ENCODE results near the gene CDH4.

The CDH4 gene

DNA sequence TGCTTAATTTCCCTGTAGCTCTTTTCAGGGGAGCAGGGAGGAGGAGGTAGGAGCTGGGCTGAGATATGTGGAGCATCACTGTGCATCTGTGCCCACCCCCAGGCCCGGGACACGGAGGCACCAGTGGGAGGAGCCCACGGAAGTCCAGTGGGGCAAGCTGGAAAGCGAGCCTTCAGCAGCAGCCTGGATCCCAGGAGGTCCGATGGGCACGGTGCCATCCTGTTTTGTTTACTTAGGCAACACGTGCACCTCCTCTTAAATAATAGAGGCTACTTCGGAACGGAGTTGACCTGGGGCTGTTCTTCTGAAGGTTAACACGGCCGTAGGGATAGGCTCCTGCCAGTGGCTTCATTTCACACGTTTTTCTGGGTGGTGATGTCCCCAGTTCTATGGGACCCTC lies 51.6 kb downstream of the CDH4 start:
- no peak for DNase-seq

DNA sequence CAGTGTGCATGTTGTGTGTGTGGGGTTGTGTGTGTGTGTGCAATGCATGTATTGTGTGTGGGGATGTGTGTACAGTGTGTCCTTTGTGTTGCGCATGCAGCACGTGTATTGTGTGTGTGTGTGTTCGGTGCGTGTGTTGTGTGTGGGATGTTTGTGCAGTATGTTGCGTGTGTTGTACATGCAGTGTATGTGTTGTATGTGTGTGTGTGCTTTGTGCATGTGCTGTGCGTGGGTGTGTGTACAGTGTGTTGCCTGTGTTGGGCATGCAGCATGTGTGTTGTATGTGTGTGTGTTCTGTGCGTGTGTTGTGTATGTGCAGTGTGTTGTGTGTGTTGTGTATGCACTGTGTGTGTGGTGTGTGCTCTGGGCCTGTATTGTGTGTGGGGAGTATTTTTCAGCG lies 52.7 kb downstream of the CDH4 start:
- no peak for DNase-seq

DNA sequence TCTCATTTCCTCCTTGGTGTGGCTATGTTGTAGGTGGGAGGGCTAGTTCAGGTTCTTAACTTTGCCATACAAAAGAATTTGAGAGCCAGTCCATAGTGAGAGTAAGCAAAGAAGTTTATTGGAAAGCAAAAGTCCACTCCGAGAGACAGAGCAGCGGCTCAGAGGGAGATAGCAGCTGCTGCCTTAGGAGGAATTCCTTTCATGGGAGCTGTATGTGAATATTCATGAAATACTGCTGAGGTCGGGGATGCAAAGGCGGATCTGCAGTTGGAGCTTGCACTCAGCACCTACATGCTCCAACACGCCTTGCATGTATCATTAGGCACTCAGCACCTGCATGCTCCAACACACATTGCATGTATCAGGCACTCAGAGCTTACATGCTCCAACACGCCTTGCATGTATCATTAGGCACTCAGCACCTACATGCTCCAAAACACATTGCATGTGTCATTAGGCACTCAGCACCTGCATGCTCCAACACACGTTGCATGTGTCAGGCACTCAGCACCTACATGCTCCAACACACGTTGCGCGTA lies 54.9 kb downstream of the CDH4 start:
- DNase-seq = no peak

DNA sequence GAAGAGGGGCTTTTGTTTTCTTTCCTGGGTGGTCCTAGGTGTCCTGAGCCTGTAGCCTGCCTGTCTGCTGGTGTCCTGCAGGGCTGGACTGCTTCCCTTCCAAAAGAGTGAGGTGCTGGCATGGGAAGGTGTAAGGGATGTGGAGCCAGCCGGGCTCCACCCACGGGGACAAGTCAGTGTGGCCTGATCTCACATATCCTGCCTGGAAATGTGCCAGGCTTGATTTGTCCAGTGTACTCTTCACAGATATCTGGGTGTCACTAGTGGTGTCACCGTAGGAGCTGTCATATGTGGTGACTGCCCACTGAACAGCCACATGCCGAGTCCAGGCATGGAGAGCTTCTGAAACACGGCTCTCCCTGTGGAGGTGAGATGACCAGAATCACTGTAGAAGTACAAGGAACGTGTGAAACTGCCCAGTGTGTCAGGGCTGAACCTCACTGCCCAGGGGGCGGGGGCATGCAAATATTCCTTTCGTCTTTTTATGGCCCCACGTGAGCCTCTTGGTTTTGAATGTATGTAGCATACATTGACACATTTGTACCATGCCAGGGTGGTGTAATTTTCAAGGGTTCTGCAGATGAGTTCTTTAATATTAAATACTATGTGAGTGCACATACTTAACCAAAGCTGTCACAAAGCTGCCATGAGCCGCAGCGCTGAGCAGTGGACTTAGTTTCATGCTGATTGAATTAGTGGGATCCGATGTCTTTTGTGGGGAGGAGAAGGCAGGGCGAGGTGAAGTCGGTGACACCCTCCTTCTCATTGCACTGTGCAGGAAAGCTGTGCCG lies 55.8 kb downstream of the CDH4 start:
- DNase-seq = no peak

DNA sequence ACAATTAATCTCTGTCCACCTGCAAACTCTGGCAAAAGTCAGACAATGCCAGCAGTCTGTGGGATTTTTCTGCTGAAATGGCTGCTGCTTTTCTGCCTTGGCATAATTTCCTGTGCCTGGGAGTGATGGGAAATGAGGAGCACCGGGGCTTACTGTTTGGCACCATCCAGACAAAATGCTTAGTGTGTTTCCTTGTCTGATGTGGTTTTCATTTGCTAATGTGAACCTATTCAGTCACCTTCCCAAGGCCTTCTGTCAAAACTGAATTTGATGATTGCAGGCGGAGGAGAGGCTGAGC lies 56.4 kb downstream of the CDH4 start:
- no peak for DNase-seq

DNA sequence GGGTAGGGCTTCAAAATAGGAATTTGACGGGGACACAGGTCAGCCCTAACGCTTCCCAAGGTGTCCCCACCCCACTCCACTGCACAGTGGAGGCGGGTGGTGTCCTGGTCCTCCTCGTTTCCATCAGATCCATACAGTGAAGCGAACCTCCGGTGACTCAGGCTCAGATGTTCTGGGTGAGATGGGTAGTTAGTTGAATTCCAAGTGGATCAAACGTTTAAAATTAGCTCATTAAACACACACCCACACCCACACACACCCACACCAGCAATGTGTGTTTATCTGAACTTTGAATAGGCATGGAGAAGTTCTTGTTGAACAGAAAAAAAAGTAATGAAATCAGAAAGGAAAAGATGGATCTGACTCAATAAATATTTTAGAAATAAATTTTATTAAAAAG lies 58.9 kb downstream of the CDH4 start:
- no peak for DNase-seq

DNA sequence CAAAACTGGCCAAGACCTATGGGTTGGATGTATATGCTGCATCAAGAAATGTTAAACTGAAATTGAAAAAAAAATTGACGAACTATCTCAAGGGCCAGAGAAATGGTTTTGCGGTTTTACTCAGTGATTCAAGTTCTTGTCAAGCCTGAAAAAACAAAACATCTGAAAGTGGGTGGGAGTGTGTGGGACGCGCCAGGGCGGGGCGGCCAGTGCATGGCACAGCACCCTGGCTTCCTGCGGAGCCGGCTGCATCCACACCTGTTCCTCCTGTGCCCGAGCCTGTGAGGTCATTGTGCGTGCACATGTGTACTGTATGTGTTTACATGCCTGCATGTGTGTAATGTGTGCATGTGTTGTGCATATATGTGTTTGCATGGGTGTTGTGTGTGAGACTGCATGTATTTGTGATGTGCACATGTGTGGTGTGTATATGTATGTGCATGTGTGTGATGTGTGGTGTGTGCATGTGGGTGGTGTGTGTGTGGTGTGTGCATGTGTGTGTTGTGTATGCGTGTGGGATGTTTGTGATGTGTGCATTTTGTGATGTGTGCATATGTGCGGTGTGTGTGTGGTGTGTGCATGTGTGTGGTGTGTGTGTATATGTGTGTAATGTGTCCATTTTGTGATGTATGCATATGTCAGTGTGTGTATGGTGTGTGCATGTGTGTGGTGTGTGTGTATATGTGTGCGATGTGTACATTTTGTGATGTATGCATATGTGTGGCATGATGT lies 59.8 kb downstream of the CDH4 start:
- DNase-seq = no peak

DNA sequence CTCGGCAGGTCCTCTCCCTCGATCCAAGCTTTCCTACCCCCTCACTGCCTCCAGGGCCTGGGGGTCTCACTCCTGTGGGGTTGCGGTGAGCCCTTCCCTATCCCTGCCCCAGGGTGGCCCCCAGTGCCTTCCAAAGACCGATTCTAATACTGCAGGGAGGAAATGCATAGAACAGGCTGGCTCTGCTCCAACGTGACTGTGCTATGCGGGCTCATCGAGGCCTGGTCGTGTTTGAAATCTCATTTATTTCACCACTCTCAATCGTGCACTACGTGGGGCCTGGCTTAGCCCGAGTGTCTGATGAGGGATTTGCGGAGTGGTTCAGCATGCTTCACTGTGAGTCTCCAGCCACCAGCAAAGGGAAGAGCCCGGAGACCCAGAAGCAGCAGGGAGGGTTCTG lies 60.9 kb downstream of the CDH4 start:
- no peak for DNase-seq

DNA sequence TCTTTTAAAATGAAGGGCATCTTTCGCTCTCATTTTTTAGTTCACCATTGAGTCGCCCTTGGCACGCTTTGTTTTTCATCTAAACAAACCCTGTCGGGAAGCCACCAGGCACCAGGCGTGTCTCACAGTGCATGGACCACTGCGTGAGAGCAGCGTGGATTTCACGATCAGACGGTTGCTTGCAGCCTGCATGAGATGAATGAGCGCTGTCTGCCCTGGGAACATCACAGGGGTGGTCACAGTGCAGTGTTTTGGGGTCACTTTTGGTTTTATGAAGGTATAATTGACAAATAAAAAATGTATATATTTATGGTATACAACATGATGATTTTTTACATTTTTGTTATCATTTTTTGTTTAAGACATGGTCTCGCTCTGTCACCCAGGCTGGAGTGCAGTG lies 61.3 kb downstream of the CDH4 start:
- no peak for DNase-seq

DNA sequence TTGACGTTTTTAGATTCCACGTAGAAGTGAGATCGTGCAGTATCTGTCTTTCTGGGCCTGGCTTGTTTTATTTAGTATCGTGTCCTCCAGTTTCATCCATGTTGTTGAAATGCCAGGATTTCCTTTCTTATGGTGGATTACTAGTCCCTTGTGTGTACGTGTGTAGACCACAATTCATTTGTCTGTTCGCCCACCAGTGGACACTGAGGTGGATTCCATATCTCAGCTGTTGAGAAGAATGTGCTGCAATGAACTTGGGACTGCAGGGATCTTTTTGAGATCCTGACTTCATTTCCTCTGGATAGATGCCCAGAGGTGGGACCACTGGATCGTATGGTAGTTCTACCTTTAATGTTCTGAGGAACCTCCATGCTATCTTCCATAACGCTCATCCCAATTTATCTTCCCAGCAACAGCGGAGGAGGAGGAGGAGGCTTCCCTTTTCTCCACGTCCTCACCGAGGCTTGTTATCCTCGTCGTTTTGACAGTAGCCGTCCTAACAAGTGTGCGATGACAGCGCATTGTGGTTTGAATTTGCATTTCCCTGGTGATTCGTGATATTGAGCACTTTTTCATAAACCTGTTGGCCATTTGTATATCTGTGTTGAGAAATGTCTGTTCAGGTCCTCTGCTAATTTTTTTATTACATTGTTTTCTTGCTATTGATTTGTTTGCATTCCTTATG lies 62.4 kb downstream of the CDH4 start:
- DNase-seq = no peak

DNA sequence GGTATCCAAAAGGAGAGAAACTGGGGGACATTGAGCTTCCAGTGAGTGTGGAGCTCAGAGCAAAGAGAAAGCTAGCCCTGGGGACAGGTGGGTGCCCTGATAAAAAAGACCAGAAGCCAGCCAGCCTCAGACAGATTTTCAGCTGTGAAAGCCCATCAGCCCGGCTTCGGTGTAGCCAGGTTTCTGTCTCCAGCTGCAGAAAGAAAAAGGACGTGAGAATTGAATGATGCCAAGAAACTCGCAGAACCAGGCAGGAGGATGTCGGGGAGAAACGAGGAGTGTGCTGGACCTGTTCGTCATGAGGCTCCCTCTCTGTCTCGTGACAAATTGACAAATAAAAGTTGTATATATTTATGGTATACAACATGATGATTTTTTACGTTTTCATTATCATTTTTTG lies 63.3 kb downstream of the CDH4 start:
- DNase-seq = no peak

DNA sequence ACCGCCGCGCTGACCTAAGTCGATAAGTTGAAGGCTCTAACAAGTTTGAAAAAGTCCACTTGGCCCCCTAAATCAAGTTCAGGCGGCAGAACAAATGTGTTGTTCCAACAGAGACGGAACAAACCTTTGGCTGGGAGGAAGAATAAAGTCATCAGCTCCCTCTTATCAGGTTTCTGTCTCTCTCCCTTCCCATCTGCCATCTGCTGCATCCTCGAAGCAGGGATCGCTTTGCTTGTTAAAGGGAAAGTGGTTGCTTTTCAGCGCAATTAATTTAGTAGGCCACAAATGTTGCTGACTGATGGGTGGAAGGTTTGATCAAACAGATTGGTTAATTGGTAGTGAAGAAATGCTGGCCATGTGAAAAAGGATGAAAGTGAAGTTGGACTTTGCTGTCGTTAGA lies 64.3 kb downstream of the CDH4 start:
- no peak for DNase-seq

DNA sequence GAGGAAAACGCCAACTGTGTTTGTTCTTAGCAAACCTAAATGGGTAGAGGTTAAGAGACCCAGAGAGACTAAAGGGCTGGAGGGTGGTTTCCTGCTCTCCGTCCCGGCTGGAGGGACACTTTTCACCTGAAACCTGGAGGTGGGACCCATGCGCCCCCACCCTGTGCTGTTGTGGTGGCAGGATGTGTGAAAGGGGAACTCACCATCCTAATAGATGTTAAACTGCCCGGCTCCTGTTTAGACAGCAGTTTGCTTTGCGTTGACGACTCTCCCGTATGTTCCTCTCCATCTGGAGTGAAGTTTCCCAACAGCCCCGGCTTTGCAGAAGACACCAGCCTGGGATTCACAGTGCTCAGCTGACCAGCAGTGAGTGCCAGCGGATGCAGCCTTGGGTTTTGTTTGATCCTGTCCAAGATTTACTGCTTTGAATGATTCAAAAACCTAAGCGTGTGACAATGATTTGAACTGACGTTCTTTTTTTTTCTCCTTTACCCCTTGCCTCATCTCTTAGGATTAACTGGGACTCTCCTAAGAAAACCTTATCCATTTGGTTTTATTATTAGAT lies 66.0 kb downstream of the CDH4 start:
- DNase-seq = no peak

DNA sequence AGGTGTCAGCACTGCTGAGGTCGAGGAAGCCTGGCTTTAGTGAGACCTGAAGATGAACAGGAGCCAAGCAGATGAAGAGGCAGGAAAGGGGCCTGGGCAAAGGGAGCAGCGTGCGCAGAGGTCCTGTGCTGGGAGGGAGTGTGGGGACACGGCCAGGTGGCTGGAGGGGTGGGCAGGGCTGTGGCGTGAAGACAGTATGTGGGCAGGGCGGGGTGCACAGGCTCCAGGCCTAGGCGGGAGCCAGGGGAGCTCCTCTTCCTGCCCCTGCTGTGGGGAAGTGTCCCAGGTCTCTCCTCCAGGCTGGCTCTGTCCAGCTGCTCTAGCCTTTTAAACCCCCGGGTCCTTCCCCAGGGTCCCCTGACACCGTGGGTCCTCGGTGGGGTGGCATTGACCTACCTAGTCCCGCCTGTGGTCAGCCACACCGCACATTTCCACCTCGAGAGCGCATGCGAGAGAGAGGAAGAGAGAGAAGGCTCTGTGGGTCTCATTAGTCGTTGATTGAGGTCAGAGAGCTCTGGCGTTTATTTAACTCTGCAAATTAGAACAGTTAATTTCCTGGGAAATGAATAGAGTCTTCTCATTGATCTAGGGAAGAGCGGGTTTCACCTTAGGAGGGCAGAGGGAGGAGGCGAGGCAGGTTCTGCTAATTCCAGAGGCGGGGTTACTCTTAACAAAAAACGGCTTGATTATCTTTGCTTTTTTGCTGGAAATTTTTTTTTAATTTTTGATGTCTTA lies 68.8 kb downstream of the CDH4 start:
- no peak for DNase-seq

DNA sequence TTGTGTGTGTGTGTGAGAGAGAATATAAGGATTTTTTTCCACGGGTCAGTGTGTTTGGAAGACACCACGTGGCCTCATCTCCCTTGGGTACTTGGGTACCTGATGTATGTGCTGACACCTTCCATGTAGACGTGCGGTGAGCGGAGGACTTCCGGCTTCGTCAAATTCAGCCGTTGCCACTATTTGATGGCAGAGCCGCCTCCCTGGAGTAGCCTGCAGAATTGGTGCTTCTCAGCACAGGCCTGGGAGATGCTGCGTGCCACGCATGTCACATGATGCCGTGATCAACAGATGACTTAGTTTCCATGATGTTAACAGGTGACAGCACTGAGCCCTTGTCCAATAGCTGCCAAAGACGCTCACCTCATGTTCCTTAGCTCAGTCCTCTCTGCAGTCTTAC lies 69.4 kb downstream of the CDH4 start:
- no peak for DNase-seq

DNA sequence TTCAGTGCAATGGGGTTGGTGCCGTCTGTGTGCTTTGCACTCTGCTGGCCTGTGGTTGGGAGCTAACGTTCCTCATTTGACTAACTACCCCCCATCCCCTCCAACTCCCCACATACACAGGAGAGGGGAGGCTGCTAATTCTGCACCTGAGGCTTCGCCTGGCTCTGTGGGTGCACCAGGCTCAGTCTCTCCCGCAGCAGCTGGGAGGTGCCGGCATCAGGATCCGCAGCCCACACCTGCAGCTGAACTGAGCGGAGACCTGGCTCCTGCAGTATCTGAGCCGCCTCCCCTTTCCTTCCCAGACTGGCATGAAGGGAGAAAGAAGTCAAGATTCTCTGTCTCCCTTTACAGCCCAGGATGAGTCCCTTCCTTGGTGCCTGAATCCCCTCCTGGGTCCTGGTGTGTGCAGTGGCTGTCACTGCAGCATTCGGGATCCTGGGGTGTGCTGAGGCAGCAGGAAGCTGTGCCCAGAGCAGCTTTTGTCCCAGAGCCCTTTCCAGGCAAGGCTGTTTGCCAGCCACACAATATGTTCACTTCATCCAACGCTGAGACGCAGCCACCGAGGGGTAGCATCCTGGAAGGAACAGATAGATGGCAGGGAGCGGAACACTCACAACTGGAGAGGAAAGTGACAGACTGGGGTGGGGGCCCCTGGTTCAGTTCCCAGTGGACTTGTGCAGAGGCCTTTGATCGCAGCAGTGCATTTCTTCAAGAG lies 70.2 kb downstream of the CDH4 start:
- no peak for DNase-seq

DNA sequence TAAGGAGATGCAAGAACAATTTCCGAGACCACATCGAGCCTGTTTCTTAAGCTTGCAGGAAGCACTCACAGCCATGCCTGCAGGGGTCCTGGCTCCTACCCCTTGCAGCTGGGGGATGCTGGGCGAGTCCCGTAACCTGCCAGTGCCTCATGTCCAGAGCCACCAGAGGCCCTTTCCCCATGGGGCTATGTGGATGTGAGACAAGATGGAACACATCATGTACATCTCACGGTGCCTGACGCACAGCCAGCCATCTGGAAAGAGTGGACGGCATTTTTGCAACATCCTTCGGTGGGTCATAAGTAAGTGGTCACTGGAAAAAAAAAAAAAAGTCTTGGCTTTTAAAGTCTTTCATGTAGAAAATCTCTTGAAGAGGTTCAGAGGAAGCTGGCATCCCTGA lies 72.8 kb downstream of the CDH4 start:
- DNase-seq = no peak

DNA sequence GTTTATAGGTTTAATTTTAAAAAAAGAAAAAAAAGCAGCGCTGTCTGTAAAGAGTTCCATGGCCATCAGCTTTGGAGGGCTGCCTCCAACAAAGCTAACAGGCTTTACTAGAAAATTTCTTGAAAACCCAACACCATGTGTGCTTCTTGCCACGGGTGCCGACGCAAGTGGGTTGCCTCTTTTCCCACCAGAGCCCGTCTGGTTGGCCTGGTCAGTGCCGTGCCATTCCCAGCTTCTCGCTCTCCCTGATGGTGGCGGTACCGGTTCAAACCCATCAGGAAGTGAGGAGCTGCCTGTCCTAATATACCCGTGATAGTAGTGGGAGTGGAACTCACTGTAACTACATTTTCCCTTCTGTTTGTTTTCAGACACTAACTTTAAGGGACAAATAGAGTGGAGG lies 73.7 kb downstream of the CDH4 start:
- no peak for DNase-seq

DNA sequence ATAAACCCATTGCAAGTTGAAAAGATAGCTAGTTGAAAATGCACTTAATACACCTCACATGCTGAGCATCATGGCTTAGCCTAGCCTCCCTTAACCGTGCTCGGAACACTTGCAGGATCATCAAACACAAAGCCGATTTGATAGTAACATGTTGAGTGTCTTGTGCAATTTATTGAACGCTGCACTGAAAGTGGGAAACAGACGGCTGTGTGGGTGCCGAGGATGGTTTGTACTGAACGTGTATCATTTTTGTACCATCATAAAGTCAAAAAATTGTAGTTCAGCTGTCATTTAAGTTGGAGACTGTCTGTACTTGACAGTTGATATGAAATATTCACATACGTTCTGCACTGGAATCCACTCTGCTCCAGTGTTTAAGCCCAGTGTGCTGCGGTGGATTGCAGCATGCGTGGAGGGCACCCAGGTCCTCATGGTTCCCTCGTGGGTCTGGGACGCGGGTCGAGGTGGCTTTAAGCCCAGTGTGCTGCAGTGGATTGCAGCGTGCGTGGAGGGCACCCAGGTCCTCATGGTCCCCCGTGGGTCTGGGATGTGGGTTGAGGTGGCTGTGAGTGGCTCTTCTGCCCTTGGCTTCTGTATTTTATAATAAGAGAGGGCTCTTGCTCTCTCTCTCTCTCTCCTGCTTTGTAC lies 77.0 kb downstream of the CDH4 start:
- DNase-seq = no peak

DNA sequence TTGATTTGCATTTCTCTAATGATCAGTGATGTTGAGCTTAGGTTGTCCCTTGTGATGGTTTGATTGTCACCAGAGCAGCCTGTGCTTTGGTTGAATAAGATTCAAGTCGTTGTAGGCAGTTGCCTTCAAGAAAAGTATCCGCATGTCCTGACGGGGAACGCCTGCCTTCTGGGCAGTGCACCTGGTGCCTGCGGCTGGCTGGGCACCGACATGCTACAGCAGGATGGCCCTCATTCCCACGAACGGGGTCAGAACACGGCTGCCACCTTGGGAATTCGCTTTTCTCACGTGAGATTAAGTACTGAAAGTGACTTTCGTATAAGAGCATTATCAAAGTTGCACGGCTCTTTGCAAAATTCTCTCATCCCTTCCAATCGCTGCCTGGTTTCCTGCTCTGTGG lies 78.4 kb downstream of the CDH4 start:
- DNase-seq = no peak

DNA sequence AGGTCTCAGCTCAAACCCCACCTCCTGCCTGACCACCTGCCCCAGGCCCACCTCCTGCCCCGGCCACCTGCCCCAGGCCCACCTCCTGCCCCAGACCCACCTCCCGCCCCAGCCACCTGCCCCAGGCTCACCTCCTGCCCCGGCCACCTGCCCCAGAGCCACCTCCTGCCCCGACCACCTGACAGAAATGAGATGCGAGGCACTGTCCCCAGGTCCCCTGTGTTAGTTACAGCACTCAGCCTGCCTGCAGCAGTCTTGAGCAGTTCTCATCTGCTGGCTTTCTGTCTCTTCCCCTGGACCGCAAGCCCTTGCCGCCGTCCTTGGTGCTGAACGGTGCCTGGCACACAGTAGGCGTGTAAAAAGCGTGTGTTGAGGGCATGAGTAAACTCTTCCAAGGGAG lies 79.5 kb downstream of the CDH4 start:
- DNase-seq = no peak

All from NCI-H345 (cell line).